Adrenal gland (tissue), 5 donors: ENCODE data around the gene CYB5R3.

Source experiments
- POLR2A ChIP-seq, 2 donors: fragments of 450-650 bp; IDR thresholded peaks; one replicate each; pipeline ENCODE4 v1.6.1; 2017; ENCODE audit warnings: antibody characterized with exemption in 2 of 2, mild to moderate bottlenecking in 2 of 2, moderate library complexity in 1 of 2
- TF ChIP-seq, protein P1 (sequence below), 6 experiments: fragments of 450-650 bp in 4 of 6; fragments of 200-600 bp in 2 of 6; sonication (generic) in 1 of 6; IDR thresholded peaks; 1 replicate in 5 of 6; 2 replicates in 1 of 6; pipeline versions ENCODE4 v1.5.1 to v1.8.0; 2016 to 2021; ENCODE audit warnings: antibody characterized with exemption in 6 of 6, mild to moderate bottlenecking in 2 of 6, moderate library complexity in 1 of 6
- donor health status: DM: no; HTN: no; CAD: no.

- TF ChIP-seq, protein P1, sequence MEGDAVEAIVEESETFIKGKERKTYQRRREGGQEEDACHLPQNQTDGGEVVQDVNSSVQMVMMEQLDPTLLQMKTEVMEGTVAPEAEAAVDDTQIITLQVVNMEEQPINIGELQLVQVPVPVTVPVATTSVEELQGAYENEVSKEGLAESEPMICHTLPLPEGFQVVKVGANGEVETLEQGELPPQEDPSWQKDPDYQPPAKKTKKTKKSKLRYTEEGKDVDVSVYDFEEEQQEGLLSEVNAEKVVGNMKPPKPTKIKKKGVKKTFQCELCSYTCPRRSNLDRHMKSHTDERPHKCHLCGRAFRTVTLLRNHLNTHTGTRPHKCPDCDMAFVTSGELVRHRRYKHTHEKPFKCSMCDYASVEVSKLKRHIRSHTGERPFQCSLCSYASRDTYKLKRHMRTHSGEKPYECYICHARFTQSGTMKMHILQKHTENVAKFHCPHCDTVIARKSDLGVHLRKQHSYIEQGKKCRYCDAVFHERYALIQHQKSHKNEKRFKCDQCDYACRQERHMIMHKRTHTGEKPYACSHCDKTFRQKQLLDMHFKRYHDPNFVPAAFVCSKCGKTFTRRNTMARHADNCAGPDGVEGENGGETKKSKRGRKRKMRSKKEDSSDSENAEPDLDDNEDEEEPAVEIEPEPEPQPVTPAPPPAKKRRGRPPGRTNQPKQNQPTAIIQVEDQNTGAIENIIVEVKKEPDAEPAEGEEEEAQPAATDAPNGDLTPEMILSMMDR (IDR thresholded peaks at IDR 0.05): no peak
- no peak for TF ChIP-seq POLR2A (IDR thresholded peaks at IDR 0.05)
These were observed 62.8 kb downstream of the CYB5R3 start for GRCh38 chr22:42586381-42586780.
